Esophagus (tissue), 2 donors: ENCODE measurements around the gene SORCS2. TPM values are rescaled to one million over a fixed set of nuclear protein-coding genes. Genes with fewer than 3 reads are reported as not detected.

Experiments
- H3K27ac ChIP-seq, 2 donors: one replicate each; pipeline ENCODE4 v1.5.1; 2013; ENCODE audit warnings: low read depth in 2 of 2, mild to moderate bottlenecking in 2 of 2, inconsistent platforms in 1 of 2, low read length in 1 of 2, moderate library complexity in 1 of 2
- H3K27me3 ChIP-seq, 2 donors: one replicate each; pipeline ENCODE4 v1.6.1; 2013; ENCODE audit warnings: low read length in 2 of 2, control low read depth in 1 of 2, mild to moderate bottlenecking in 1 of 2; ENCODE audit not compliant: insufficient read depth in 2 of 2, control insufficient read depth in 1 of 2
- H3K36me3 ChIP-seq, 2 donors: one replicate each; pipeline ENCODE4 v1.6.1; 2013; ENCODE audit warnings: low read length in 1 of 2; ENCODE audit not compliant: control insufficient read depth in 2 of 2, insufficient read depth in 2 of 2
- H3K4me1 ChIP-seq, 2 donors: one replicate each; pipeline ENCODE4 v1.6.1; 2013; ENCODE audit warnings: low read length in 1 of 2; ENCODE audit not compliant: control insufficient read depth in 2 of 2, insufficient read depth in 2 of 2
- H3K4me3 ChIP-seq, 2 donors: one replicate each; pipeline ENCODE4 v1.5.1; 2013; ENCODE audit warnings: low read length in 2 of 2, mild to moderate bottlenecking in 2 of 2, low read depth in 1 of 2, moderate library complexity in 1 of 2
- H3K9me3 ChIP-seq, 2 donors: one replicate each; pipeline ENCODE4 v1.6.1; 2013; ENCODE audit warnings: mild to moderate bottlenecking in 2 of 2, low read depth in 1 of 2, low read length in 1 of 2, moderate library complexity in 1 of 2; ENCODE audit not compliant: control insufficient read depth in 2 of 2, insufficient read depth in 1 of 2
- WGBS, 2 donors: extraction: QIAGEN DNeasy Blood & Tissue Kit; methylation state at CpG; one replicate each; pipeline ENCODE4 v1.1.7; 2013; 5-methylcytosine and 5-hydroxymethylcytosine counted together
- polyA plus RNA-seq, 2 donors: library from polyadenylated mRNA; stranded (reverse); fragments of 200-250 nt; gene quantifications; one replicate each; pipeline ENCODE4 v1.2.3, GENCODE V29; 2013
- donor health status: healthy with polysubstance abuse.
- donor health status: Bipolar disorder and iron deficiency.

SORCS2 gene
- polyA plus RNA-seq, 2 donors: 1.1 to 1.2 TPM

DNA sequence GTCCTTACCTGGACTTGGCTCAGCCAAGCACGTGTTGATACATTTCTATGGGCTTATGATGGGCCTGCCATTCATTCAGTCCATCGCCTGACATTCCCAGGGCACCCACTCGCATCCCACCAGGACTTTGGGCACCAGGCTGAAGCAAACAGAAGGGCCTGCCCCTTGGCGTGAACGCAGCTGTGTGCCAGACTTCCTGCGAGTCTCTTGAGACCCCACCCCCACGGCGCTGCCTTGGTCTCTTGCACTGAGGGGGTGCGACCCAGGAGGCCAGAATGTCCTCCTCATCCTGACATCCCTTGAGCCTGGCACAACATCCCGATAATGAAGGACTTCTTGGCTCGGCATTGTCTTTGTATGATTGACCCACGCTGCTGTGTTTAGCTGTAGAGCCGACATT is 243.9 kb downstream of the SORCS2 start:
- Histone ChIP-seq H3K27ac (no peak overlapping the region), H3K9me3 (peaks cover 0 to 5% of the 10 kb centered on the region in 2 donors), H3K4me1 (peaks cover 5 to 9% of the 10 kb centered on the region in 2 donors), H3K4me3 (no peak overlapping the region), H3K27me3 (peaks cover 0 to 3% of the 10 kb centered on the region in 2 donors), H3K36me3 (no peaks in the 10 kb centered on the region)
- 81 to 86% methylated on average over 13 of the region's 13 CpGs for WGBS, 2 donors

GRCh38 chr4:7439699-7440098 is 247.4 kb downstream of the SORCS2 start:
- no peak overlapping the region for H3K4me3 ChIP-seq
- 85 to 93% methylated on average over 2 of the region's 2 CpGs for WGBS, 2 donors
- no peak overlapping the region for H3K27ac ChIP-seq
- peaks cover 0 to 3% of the 10 kb centered on the region in 2 donors for H3K4me1 ChIP-seq
- no peaks in the 10 kb centered on the region for H3K36me3 ChIP-seq
- peaks cover 0 to 3% of the 10 kb centered on the region in 2 donors for H3K27me3 ChIP-seq
- peaks cover 0 to 5% of the 10 kb centered on the region in 2 donors for H3K9me3 ChIP-seq

DNA sequence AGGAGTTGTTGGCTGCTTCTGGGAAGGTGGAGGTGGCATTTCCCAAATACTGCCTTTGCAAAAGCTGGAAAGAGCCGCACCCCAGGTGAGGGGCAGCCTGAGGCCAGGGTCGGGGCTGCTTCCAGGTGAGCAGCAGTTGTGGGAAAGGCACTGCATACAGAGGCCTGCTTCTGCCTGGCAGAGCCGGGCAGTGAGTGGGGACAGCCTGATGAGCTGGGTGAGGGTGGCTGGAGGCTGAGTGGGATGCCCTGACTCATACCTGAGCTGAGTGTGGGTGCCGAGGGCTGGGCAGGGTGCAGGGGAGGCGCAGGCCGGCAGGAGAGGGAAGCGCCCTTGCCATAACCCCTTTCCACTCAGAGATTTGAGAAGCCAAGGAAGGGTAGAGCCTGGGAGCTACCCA is 248.9 kb downstream of the SORCS2 start:
- Histone ChIP-seq H3K27me3 (peaks cover 0 to 3% of the 10 kb centered on the region in 2 donors), H3K4me3 (no peak overlapping the region), H3K27ac (no peak overlapping the region), H3K36me3 (no peaks in the 10 kb centered on the region), H3K4me1 (peaks cover 0 to 5% of the 10 kb centered on the region in 2 donors), H3K9me3 (peaks cover 0 to 5% of the 10 kb centered on the region in 2 donors)
- 77% methylated on average over 6 to 7 of the region's 7 CpGs for WGBS, 2 donors

DNA sequence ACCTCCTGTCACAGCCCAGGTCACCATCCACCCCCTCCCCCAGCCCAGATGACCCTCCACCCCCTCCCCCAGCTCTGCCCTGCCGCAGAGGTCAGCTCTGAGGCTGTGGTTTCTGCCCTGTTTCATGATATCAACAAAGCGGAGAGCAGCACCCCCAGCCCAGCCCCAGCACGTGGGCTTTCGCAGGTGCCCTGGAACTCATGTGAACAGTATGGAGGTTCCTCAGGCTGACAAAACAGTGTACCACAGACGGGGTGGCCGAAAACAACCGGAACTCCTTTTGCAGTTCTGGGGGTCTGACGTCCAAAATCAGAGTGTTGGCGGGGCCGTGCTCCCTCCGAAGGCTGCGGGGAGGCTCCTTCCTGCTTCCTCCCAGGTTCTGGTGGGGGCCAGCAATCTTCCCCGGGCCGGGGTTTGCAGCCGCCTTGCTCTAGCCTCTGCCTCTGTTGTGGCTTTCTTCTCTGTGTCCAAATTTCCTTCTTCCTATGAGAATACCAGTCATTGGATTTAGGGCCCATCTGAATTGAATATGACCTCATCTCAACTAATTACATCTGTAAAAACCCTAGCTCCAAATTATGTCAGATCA is 250.3 kb downstream of the SORCS2 start:
- peaks cover 0 to 3% of the 10 kb centered on the region in 2 donors for H3K27me3 ChIP-seq
- 56 to 66% methylated on average over 15 of the region's 15 CpGs for WGBS, 2 donors

GRCh38 chr4:7444314-7444713 is 252.0 kb downstream of the SORCS2 start:
- Histone ChIP-seq H3K9me3 (peaks cover 0 to 5% of the 10 kb centered on the region in 2 donors), H3K27me3 (peaks cover 0 to 3% of the 10 kb centered on the region in 2 donors), H3K4me3 (no peak overlapping the region), H3K36me3 (no peaks in the 10 kb centered on the region), H3K4me1 (peaks cover 0 to 5% of the 10 kb centered on the region in 2 donors), H3K27ac (no peak overlapping the region)
- WGBS, 2 donors: 88 to 97% methylated on average over 3 of the region's 3 CpGs

More for the DNA sequence above, 250.3 kb downstream of the SORCS2 start:
- peaks cover 0 to 5% of the 10 kb centered on the region in 2 donors for H3K9me3 ChIP-seq
- peaks cover 0 to 5% of the 10 kb centered on the region in 2 donors for H3K4me1 ChIP-seq
- H3K27ac ChIP-seq: no peak overlapping the region
- H3K36me3 ChIP-seq: no peaks in the 10 kb centered on the region
- H3K4me3 ChIP-seq: no peak overlapping the region

- 59 to 66% methylated on average over 12 of the region's 12 CpGs for WGBS, 2 donors
- peaks cover 0 to 5% of the 10 kb centered on the region in 2 donors for H3K4me1 ChIP-seq
- H3K36me3 ChIP-seq: no peaks in the 10 kb centered on the region
- no peaks in the 10 kb centered on the region for H3K27me3 ChIP-seq
- no peak overlapping the region for H3K4me3 ChIP-seq
- no peak overlapping the region for H3K27ac ChIP-seq
- H3K9me3 ChIP-seq: peaks cover 0 to under 1% of the 10 kb centered on the region in 2 donors
These were observed 252.4 kb downstream of the SORCS2 start for GRCh38 chr4:7444731-7445130.

DNA sequence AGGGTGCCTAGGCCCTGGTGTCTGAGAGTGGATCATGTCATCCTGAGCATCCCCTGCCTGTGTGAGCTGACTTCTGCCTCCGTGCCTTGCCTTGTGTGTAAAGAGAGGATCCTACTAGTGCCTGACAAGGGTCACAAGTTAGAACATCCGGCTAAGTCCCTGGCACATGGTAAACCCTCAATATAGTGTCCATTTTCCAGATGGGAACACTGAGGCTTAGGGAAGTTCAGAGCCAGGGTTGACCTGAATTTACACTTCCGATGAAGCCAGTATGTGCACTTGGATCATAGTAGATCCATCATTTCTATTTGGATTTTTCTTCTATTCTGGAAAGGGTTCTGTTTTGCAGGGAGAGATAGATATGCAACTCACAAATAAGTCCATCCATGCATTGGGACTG is 254.9 kb downstream of the SORCS2 start:
- WGBS, 2 donors: 80 to 88% methylated on average over 3 of the region's 3 CpGs
- Histone ChIP-seq H3K27ac (no peak overlapping the region), H3K36me3 (no peaks in the 10 kb centered on the region), H3K4me3 (no peak overlapping the region), H3K9me3 (no peaks in the 10 kb centered on the region), H3K27me3 (no peaks in the 10 kb centered on the region), H3K4me1 (peaks cover 0 to 5% of the 10 kb centered on the region in 2 donors)

DNA sequence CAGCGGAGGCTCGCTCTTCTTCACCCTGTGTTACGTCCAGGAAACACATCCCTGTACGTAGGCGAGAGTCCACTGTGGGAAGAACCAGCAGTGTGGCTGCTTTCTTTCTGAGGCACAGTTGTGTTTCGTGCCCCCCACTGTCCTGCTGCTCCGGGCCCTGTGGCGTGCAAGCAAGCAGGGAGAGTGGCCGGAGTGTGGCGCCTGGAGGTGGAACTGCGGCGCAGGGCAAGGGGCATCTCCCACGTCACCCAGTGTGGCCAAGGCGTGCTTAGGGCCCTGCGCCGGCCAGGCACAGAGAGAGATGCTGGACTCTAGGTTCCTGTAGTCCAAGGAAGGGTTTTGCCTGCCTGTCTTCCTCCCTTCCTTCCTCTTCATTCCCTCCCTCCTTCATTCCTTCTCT is 255.7 kb downstream of the SORCS2 start:
- H3K9me3 ChIP-seq: no peaks in the 10 kb centered on the region
- no peaks in the 10 kb centered on the region for H3K27me3 ChIP-seq
- no peaks in the 10 kb centered on the region for H3K36me3 ChIP-seq
- H3K4me3 ChIP-seq: no peak overlapping the region
- H3K27ac ChIP-seq: no peak overlapping the region
- H3K4me1 ChIP-seq: peaks cover 0 to 5% of the 10 kb centered on the region in 2 donors
- WGBS, 2 donors: 75 to 76% methylated on average over 16 of the region's 16 CpGs

DNA sequence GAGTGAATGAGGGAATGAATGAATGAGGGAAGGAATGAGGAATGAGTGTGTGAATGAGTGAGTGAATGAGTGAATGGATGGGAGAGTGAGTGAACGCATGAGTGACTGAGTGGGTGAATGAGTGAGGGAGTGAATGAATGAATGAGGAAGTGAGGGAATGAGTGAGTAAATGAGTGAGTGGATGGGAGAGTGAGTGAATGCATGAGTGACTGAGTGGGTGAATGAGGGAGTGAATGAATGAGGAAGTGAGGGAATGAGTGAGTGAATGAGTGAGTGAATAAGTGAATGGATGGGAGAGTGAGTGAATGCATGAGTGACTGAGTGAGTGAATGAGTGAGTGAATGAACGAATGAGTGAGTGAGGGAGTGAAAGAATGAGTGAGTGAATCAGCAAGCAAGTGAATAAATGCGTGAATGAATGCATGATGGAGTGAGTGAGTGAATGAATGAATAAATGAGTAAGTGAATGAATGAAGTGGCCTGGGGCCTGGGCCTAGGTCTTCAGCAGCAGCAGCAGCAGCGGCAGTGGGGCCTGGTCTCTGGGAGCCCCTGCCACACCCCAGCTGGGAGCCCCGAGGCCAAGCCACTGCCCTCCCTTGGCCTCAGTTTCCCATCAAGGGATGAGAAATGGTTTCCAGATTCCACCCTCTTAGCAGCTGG is 258.6 kb downstream of the SORCS2 start:
- no peaks in the 10 kb centered on the region for H3K4me1 ChIP-seq
- no peak overlapping the region for H3K4me3 ChIP-seq
- no peak overlapping the region for H3K27ac ChIP-seq
- H3K27me3 ChIP-seq: no peaks in the 10 kb centered on the region
- H3K36me3 ChIP-seq: no peaks in the 10 kb centered on the region
- 74 to 76% methylated on average over 5 of the region's 5 CpGs for whole genome bisulfite sequencing, 2 donors
- no peaks in the 10 kb centered on the region for H3K9me3 ChIP-seq

DNA sequence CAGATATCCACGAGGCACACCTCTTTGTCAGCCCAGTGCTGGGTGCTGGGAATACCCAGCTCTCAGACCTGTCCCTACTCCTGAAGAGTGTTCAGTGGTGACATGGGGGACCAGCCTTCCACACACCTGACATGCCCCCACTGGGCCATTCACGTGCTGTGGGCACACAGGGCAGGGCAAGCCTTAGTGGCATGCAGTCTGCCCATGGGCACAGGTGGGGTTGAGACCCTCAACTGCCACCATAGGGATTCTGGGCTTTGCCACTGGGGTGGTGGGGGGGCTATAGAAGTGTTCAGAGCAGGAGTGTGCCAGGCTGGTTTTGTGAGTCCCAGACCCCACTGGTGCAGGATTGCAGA is 259.1 kb downstream of the SORCS2 start:
- Histone ChIP-seq H3K36me3 (no peaks in the 10 kb centered on the region), H3K27me3 (no peaks in the 10 kb centered on the region), H3K9me3 (no peaks in the 10 kb centered on the region), H3K27ac (no peak overlapping the region), H3K4me1 (no peaks in the 10 kb centered on the region), H3K4me3 (no peak overlapping the region)
- WGBS, 2 donors: 50 to 57% methylated on average over 2 of the region's 2 CpGs
